ENCODE measurements around the gene SIPA1L3.

The SIPA1L3 gene

DNA sequence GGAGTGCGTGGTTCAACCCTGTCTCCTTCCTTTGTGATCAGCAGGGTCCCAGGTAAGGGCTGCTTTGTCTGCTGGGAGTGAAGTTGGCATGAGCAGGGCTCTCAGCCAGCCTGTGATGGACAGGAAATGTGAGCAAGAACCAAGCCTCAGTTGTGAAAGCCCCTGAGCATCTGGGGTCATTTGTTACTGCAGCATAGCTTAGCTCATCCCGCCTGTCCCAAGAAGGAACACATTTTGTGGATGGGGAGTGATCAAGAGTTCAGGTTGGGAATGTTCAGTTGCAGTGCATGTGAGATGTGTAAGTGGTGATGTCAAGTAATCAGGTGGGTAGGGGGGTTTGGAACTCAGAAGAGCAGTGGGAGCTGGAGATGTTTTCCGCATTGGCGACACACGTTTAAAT is 164.6 kb downstream of the SIPA1L3 start:
- no peak for DNase-seq

- DNase-seq: no peak
Observed at GRCh38 chr19:38072776-38073750, 166.1 kb downstream of the SIPA1L3 start.

DNA sequence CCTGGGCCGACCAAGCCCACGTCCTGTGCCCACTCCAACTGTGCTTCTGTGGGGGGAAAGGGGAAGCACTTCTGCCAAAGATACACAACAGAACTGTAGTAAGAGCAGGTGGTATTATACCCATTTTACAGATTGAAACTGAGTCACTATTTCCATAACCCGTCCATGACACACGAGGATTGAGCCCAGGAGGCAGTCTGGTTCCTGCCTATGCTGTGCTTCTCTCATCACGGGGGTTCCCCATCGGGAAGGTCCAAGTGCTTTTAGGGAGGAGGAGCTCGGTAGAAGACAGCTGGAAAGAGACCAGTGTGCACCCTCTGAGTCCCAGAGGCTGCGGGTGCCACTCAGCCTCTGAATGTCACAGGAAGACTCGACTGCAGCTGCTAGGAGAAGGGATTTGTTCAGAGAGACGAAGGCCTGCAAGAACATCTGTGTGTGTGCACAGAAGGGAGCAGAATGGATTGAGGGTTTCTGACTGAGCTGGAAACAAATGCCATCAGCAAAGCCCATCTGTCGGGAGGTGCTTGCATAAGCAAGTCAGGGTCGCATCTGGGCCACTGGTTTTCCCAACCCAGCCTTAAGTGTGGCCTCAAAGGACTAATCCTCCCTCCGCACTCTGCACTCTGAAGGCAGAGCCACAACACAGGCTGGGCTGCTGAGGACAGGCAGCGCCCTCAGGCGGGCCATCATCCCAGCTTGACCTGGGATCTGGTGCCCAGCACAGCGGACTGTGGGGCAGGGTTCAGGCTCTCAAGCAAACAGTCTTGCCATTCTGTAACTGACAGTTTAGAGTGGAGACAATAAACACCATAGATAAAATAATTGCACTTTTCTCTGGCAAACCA is 167.1 kb downstream of the SIPA1L3 start:
- DNase-seq: no peak

GRCh38 chr19:38076337-38076736 is 169.3 kb downstream of the SIPA1L3 start:
- DNase-seq: no peak

DNA sequence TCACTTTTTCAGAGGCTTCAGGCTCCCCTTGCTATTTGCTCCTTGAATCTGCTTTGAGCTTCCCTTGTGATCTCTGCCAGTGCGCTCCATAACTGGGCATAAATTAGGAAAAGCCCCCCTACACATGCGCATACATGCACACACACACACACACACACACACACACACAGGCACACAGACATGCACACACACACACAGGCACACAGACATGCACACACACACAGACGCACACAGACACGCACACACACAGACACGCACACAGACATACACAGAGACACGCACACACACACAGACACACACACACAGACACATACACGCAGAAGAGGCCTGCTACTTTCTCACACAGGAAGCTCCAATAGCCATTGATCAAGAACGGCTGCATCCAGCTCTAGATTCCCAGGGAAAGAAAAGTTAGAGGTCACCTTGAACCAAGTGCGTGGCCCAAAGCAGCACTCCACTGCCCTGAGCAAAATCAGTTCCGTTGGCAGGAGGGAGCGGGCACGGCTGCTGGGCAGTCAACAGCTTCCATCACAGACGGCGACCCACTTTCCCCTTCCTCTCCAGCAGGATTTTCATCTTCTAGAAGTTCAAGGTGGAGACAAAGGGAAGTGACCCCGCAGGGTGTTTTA is 171.4 kb downstream of the SIPA1L3 start:
- DNase-seq: no peak

- DNase-seq: peak in 1 of 5 donors; percentile 4
Observed at GRCh38 chr19:38079926-38080380, 172.9 kb downstream of the SIPA1L3 start.

- DNase-seq: no peak
Observed at GRCh38 chr19:38081547-38082255, 174.7 kb downstream of the SIPA1L3 start.

DNA sequence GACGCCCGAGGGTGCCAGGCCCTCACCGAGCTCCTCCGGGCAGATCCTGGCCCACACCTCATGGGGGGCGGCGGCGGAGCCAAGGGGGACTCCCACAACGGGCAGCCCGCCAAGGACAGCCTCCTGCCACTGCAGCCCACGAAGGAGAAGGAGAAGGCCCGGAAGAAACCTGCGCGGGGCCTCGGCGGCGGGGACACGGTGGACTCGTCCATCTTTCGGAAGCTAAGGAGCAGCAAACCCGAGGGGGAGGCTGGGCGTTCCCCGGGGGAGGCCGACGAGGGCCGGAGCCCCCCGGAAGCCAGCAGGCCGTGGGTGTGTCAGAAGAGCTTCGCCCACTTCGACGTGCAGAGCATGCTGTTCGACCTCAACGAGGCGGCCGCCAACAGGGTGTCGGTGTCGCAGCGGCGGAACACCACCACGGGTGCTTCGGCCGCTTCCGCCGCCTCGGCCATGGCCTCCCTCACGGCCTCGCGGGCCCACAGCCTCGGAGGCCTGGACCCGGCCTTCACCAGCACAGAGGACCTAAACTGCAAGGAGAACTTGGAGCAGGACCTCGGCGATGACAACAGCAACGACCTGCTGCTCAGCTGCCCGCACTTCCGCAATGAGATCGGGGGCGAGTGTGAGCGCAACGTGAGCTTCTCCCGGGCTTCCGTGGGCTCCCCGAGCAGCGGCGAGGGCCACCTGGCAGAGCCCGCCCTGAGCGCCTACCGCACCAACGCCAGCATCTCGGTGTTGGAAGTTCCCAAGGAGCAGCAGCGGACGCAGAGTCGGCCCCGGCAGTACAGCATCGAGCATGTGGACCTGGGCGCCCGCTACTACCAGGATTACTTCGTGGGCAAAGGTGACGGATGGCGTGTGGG is 175.5 kb downstream of the SIPA1L3 start:
- DNase-seq: no peak

DNA sequence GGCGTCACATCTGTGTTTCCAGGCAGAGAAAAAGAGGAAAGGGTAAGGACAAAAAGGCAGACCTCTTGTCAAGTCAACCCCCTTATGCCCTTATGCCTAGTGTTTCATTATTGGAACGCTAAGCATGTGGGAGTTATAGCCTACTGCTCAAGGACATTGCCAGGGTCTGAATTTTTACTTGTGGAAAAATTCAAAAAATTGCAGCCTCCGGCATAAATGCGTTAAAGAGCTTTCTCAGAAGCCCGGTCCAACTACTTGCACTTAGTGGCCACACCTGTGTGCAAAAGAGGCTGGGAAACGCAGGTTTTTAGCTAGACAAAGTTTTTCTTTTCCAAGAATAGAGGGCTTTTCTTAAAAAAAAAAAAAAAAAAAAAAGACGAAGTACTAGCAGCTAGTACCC is 177.2 kb downstream of the SIPA1L3 start:
- no peak for DNase-seq

- DNase-seq: no peak
Observed at GRCh38 chr19:38089440-38089839, 182.4 kb downstream of the SIPA1L3 start.

DNA sequence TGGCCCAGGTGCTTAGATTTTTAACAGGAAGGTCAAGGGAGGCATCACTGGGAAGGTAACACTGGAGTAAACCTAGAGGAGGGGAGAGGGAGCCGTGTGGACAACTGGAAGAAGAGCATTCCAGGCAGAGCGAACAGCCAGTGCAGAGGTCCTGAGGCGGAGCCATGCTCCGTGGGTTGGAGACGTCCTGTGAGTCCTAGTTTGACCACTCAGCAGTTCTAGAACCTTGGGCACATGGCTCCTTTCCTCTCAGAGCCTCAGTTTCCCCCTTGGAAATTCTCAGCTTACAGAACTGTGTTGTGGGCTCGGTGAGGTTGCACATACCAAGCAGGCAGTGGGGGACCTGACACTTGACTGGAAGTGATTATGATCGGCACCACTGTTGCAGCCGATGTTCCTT is 186.1 kb downstream of the SIPA1L3 start:
- DNase-seq: no peak

DNA sequence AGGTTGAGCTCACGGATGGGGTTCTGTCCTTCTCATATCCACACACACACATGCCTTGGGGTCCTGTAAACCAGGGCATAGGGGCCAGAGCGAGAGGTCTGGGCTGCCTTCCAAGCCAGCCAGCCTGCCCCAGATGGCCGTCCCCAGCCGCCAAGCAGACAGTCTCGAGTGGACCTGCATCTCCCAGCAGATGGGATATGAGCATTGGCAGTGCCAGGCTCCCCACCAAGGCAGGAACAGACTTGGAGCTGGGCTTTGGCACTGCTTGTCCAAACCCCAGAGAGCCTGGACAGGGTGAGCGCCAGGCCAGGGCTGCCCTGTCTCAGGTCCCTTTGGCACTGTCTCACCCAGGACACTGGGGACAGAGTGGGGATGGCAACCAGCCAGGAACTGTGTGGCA is 186.6 kb downstream of the SIPA1L3 start:
- no peak for DNase-seq

DNA sequence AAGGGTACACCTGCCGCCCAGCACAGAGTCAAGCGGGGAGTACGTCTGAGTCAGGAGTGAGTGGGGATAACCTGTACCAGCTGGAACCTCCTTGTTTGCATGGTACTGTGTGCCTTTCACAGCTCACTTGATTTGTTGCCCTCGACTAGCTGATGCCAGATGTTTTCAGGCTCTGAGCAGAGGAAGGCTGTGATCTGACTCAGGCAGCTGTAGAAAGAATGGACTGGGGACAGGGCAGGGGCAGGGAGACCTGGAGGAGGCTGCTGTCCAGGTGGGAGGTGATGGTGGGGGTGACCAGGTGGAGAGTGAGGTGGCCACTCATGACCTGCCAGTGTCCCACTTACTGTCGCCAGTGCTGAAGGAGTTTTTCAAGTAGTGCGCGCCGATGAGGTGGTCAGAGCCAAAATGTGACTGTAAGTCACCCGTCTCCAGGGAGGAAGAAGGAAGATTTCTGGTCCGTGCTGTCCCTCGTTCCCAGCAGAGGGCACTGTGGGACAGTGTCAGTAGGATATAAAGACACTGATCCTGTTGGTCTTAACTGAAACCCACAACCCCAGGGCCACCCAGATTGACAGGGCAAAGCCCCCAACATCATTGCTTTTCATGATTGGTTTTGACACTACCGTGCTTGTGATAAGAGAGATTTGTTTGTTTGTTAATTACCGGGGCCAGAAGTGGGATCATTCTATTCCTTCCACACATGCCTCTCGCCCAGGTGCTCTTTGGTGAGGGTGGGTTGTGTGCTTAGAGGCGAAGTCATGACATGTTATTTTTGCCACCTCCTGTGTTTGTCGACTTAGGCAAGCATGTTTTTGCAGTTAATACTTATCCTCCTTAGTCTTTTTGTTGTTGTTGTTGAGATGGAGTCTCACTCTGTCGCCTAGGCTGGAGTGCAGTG is 188.7 kb downstream of the SIPA1L3 start:
- DNase-seq: peak in 3 of 5 donors; percentile 10 to 48 (median 30)

DNA sequence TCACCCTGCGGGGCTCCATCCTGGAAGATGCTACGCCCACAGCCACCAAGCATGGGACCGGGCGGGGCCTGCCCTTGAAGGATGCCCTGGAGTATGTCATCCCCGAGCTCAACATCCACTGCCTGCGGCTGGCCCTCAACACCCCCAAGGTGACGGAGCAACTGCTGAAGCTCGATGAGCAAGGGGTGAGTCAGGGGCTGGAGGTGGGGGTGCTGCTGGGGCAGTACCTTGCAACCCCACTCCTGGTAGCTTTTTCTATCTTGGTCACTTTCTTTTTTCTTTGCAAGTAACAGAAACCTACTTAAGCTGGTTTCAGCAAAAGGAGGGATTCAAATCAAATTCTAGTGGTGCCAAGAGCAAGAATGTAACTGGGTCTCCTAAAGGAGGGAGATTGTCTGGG is 193.0 kb downstream of the SIPA1L3 start:
- DNase-seq: no peak

DNA sequence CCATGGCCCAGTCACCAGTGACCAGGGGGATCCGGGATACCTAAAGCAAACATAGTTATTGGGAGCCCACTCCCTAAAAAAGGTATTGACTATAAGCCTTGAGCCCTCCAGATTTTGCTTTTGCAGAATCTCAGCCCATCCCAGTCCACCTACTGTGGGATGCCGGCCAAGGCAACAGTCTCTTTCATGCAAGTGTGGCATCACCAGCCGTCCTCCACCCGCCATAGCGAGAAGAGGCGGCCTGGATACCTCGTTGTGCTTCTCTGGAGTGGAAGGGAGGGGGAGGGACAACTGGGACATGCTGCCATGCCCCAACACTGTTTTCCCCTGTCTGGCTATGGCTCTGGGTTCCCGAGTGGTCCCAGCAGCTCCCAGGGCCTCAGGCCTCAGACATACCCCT is 193.6 kb downstream of the SIPA1L3 start:
- no peak for DNase-seq

DNA sequence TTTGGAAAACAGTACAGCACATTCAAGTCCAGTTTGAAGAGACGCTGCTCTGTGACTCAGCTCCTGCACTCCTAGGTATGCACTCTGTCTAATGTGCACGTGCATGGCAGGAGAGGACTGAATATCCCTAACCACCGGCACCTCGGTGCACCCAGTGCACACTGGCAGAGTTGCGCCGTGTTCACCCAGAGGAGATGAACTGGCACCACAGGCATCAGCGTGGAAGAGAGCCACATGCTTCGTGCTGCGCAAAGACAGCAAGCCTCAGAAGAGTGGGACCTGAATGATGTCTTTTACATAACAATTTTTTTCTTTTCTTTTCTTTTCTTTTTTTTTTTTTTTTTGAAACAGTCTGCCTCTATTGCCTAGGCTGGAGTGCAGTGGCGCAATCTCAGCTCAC is 194.7 kb downstream of the SIPA1L3 start:
- DNase-seq: no peak

DNA sequence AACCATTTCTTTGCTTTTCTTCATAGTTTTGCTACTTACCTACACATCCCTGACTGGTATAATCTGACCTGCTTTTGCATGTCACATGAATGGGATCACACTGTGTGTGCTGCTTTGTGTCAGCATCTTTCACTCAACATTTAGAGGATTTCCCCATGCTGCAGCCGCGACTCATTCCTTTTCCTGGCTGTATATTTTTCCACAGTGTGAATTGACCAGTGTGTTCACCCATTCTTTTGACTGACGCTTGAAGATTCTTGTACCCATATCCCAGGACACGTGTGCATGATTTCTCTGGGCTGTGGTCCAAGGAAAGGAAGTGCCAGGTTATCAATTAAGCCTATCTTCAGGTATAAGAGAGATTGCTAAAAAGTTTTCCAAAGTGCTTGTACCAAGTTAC is 198.6 kb downstream of the SIPA1L3 start:
- no peak for DNase-seq

DNA sequence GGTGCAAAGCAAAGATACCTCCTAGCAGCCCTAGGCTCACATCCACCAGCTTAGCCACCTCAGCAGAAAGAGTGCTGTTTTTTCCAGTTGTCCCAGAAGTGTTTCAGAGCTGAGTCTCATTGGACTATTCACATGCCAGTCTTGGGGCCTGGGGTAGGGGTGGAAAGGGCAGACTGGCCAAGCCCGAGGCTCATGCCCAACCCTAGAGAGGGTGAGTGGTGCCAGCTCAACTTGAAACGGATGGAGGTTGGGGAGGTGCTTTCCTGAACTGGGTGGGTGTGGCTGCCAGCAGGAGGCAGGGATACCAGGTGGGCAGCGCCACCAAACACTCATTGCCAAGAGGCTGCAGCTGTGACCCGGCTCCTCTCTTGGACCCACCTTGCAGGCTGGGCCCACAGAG is 200.1 kb downstream of the SIPA1L3 start:
- DNase-seq: no peak

DNA sequence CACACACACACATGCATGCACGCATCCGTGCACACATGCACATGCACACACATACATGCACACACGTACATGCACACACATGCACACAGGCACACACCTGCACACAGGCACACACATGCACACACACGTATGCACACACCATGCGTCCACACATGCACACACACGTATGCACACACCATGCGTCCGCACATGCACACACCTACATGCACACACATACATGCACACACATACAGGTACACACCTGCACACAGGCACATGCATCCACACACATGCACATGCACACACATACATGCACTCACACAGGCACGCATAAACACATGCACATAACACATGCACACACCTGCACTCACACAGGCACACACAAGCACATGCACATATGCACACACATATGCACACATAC is 204.9 kb downstream of the SIPA1L3 start:
- no peak for DNase-seq

- DNase-seq: no peak
Observed at GRCh38 chr19:38114651-38115050, 207.6 kb downstream of the SIPA1L3 start.
